ENCODE results near the gene SH3RF2.
"Not testable (repeated sequence)": the region's sequence is repeated elsewhere in the genome, so short reads cannot be mapped to it uniquely, and the experiment has no call there.

Gene SH3RF2

GRCh38 chr5:145954140-145954539 is 17.8 kb downstream of the SH3RF2 start:
- DNase-seq, result not testable (repeated sequence)

GRCh38 chr5:145957388-145957787 is 21.0 kb downstream of the SH3RF2 start:
- no peak for DNase-seq

- no peak for DNase-seq
Observed at GRCh38 chr5:145958436-145958835, 22.1 kb downstream of the SH3RF2 start.

GRCh38 chr5:145960166-145960565 is 23.8 kb downstream of the SH3RF2 start:
- DNase-seq, result no peak

- DNase-seq, result no peak
Observed at GRCh38 chr5:145960848-145961600, 24.6 kb downstream of the SH3RF2 start.

- DNase-seq, result no peak
Observed at GRCh38 chr5:145962001-145962400, 25.6 kb downstream of the SH3RF2 start.

- DNase-seq, result not testable (repeated sequence)
Observed at GRCh38 chr5:145964008-145964407, 27.6 kb downstream of the SH3RF2 start.

- no peak for DNase-seq
Observed at GRCh38 chr5:145965804-145966203, 29.4 kb downstream of the SH3RF2 start.

- DNase-seq, result no peak
Observed at GRCh38 chr5:145967296-145967695, 30.9 kb downstream of the SH3RF2 start.

- DNase-seq, result no peak
Observed at GRCh38 chr5:145968970-145969713, 32.8 kb downstream of the SH3RF2 start.

- DNase-seq, result no peak
Observed at GRCh38 chr5:145969714-145970092, 33.3 kb downstream of the SH3RF2 start.

- DNase-seq, result no peak
Observed at GRCh38 chr5:145971108-145971507, 34.7 kb downstream of the SH3RF2 start.

GRCh38 chr5:145971701-145972100 is 35.3 kb downstream of the SH3RF2 start:
- DNase-seq, result no peak

- no peak for DNase-seq
Observed at GRCh38 chr5:145975001-145975360, 38.6 kb downstream of the SH3RF2 start.

GRCh38 chr5:145975361-145976066 is 39.1 kb downstream of the SH3RF2 start:
- DNase-seq, result no peak

GRCh38 chr5:145976431-145977155 is 40.2 kb downstream of the SH3RF2 start:
- DNase-seq, result no peak

GRCh38 chr5:145978171-145978570 is 41.8 kb downstream of the SH3RF2 start:
- no peak for DNase-seq

- no peak for DNase-seq
Observed at GRCh38 chr5:145978708-145979107, 42.3 kb downstream of the SH3RF2 start.

GRCh38 chr5:145979270-145980223 is 43.2 kb downstream of the SH3RF2 start:
- DNase-seq, result no peak

- no peak for DNase-seq
Observed at GRCh38 chr5:145980259-145980658, 43.9 kb downstream of the SH3RF2 start.

GRCh38 chr5:145980718-145981117 is 44.3 kb downstream of the SH3RF2 start:
- DNase-seq, result no peak

Measured in SW 1271 (cell line).